ENCODE measurements around the gene S100A13.
"Not testable (repeated sequence)": the region's sequence is repeated elsewhere in the genome, so short reads cannot be mapped to it uniquely, and the experiment has no call there.

Gene S100A13

GRCh38 chr1:153649137-153649862 lies 22.0 kb upstream of the S100A13 start:
- no peak for DNase-seq (ENCODE audit: extremely low spot score, insufficient read length, low read depth)

DNA sequence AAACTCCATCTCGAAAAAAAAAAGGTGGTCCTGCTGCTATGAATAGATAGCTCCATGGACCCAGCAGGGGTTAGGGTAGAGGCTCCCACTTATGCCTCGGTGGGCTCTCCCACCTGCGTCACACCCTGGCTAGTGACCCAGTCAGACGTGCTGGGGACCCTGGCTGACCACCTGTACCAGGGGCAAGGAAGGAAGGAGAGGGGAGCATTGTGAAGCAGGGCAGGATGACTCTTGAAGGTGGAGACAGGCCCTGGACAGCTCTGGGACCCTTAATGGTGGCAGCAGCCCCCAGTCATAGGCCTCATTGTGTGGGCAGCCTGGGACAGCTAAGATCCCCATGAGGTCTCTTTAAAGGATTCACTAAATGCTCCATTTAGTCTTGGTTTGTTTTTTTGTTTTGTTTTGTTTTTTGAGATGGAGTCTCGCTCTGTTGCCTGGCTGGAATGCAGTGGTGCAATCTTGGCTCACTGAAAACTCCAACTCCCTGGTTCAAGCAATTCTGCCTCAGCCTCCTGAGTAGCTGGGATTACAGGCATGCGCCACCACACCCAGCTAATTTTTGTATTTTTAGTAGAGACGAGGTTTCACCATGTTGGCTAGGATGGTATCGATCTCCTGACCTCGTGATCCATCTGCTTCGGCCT lies 20.8 kb upstream of the S100A13 start:
- FAIRE-seq (no peak), DNase-seq (ENCODE audit: extremely low spot score, insufficient read length, low read depth) (no peak)

More at GRCh38 chr1:153649137-153649862, 22.0 kb upstream of the S100A13 start:
- FAIRE-seq: no peak

DNA sequence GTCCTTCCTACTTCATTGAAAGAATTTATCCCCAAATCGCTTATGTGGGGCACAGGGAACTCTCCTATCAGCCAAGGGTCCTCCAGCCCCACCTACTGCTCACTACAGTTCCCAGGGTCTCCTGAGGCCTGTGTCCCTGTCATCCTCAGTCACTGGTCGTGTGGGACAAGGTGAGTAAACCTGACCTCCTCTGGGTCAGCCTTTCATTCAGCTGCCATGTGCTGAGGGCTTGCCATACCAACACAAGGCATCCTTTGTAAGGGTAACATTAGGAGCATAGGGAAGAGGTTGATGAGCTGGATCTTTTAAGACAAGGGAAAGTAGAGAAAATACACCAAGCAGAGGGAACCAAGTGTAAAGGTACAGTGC lies 20.0 kb upstream of the S100A13 start:
- DNase-seq (ENCODE audit: extremely low spot score, insufficient read length, low read depth) (no peak), FAIRE-seq (no peak)

DNA sequence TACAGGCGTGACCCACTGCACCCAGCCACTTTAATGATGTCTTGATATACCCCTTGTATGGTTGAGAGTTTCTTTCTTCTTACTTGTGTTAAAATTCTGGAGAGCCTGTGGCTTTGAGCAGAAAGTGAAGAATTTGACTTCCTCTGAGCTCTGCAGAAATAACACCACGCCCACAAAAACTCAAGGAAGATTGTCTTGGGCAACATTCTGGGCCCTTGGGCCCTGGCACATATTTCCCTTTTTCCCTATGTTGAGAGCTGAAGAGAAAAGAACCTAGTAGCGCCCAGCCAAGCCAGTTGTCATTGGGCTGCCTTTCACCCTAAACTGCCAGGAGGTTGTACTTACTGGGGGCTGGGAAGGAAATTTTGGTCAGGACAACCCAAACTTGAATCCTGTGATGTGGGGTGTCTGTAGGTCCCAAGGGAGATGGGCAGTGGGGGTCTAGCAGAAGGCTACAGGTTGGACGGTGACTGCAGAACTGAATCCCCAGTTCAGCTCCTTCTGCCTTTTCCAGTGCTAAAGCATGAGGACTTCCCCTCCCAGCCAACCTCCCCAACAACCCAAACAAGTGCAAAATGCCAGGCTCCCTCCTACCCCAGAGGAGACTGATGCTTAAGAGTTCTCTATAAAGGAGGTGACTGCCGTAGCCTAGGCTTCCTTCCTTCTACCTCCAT lies 19.5 kb upstream of the S100A13 start:
- FAIRE-seq: no peak

GRCh38 chr1:153643816-153644215 lies 16.5 kb upstream of the S100A13 start:
- DNase-seq (ENCODE audit: extremely low spot score, insufficient read length, low read depth) (no peak), FAIRE-seq (no peak)

More for the DNA sequence above, 19.5 kb upstream of the S100A13 start:
- no peak for DNase-seq (ENCODE audit: extremely low spot score, insufficient read length, low read depth)

- no peak for DNase-seq (ENCODE audit: extremely low spot score, insufficient read length, low read depth)
- no peak for FAIRE-seq
Observed at GRCh38 chr1:153643100-153643499, 15.8 kb upstream of the S100A13 start.

GRCh38 chr1:153642161-153642560 lies 14.9 kb upstream of the S100A13 start:
- FAIRE-seq (no peak), DNase-seq (ENCODE audit: extremely low spot score, insufficient read length, low read depth) (no peak)

DNA sequence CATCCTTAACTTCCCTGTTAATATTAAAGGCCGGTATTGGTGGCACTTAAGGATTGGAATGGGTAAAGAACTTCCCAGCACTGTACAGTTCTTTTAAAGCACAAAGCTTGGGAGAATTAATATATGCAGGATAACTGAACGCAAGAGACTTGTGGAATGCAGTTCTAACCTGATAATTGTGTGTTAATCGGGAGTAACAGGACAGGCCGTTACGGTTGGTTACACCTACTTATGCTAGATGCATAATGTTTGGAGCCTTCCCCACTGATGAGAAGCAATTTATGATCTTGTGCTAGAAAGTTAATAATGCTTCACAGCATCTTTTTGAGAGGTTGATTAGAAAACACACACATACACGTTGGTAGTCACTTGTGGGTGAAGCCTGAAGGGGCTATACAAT lies 13.6 kb upstream of the S100A13 start:
- DNase-seq (ENCODE audit: extremely low spot score, insufficient read length, low read depth) (no peak), FAIRE-seq (no peak)

- not testable (repeated sequence) for DNase-seq (ENCODE audit: extremely low spot score, insufficient read length, low read depth); FAIRE-seq
Observed at GRCh38 chr1:153640213-153640612, 12.9 kb upstream of the S100A13 start.

DNA sequence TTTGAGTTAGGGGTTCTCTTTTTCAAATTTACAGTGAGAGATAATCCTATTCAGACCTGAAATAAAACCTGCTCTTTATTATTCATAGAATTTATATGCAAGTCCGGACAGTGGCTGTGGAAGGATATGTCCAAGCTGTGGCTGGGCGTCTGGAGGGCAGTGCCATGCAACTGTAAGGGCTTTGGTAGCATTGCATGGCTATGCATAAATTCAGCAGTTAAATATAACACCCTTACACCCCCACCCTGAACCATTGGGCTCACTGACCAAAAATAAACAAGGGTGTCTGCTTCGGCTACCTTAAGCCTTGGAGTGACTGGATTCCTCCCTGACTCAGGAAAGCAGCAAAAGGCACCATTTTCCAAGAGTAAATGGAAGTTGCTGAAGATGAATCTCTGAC lies 12.0 kb upstream of the S100A13 start:
- no peak for DNase-seq (ENCODE audit: extremely low spot score, insufficient read length, low read depth)
- no peak for FAIRE-seq

DNA sequence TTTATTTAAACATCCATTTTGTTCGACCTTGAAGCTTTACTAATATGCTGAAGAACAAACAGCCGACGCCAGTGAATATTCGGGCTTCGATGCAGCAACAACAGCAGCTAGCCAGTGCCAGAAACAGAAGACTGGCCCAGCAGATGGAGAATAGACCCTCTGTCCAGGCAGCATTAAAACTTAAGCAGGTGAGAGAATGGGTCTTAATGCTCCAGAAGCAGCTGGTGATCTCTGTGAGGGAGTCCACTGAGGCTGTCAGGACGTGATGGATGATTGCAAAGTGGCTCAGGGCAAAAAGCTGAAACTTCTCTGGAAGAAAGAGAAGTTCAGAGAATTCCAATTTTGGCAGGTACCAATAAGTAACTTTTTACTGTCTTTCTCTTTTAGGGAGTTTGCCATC lies 11.0 kb upstream of the S100A13 start:
- FAIRE-seq: no peak
- no peak for DNase-seq (ENCODE audit: extremely low spot score, insufficient read length, low read depth)

DNA sequence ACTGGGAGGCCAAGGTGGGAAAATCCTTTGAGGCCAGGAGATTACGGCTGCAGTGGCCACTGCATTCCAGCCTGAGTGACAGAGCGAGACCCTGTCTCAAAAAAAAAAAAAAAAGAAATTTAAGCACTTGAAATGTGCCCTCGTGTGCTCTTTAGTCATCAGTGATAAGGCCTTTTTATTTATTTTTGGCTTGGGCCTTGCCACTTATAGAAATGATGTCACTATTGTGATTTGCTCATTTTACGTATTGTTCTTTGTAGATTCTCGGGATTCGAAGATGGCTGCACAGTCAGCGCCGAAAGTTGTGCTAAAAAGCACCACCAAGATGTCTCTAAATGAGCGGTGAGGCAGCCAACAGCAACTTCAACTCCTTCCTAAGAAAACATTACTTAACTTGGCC lies 9.0 kb upstream of the S100A13 start:
- FAIRE-seq (no peak), DNase-seq (ENCODE audit: extremely low spot score, insufficient read length, low read depth) (no peak)

DNA sequence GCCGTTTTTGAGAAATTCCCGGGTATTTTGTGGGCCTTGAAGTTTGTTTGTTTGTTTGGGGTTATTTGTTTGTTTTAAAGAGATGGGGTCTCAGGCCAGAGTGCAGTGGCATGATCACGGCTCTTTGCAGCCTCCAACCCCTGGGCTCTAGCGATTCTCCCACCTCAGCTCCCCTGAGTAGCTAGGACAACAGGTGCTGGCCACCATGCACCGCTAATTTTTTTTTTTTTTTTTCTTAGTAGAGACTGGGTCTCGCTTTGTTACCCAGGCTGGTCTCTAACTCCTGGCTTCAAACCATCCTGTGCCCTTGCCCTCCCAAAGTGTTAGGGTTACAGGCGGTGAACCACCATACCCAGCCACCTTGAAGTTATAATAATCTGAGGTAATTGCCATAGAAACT lies 8.6 kb upstream of the S100A13 start:
- DNase-seq (ENCODE audit: extremely low spot score, insufficient read length, low read depth): no peak

GRCh38 chr1:153633754-153634665 lies 6.7 kb upstream of the S100A13 start, which contains the start of gene CHTOP:
TSS of gene CHTOP (plus strand) at chr1:153634066. CDS start at chr1:153636589, 2,523 bp downstream.
- FAIRE-seq: peak; percentile 97
- peak; percentile 95 for DNase-seq (ENCODE audit: extremely low spot score, insufficient read length, low read depth)

More for the DNA sequence above, 8.6 kb upstream of the S100A13 start:
- FAIRE-seq: no peak

DNA sequence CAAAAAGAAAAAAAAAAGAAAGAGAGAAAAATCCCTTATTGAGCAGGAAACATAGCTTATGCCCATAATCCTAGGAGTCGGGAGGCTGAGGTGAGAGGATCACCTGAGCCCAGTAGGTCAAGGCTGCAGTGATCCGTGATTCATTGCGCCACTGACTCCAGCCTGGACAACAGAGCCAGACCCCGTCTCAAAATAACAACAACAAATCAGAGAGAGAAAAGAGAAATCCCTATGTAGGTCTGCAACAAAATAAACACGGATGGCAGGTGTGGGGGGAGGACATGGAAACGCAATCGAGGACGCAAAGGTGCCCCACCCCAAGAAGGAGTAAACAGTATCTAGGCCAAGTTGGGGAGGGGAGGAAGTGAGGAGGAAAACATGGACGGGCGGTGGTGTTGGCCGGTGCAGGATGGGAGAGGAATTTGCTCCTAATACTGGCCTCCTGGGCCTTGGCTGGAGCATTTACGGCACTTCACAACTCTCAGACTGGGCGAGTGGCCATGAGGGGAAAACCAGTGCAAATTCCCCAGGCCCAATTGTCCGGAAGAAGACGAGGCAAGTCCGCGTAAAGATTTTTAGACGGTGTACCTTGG lies 6.0 kb upstream of the S100A13 start:
- FAIRE-seq: no peak
- DNase-seq (ENCODE audit: extremely low spot score, insufficient read length, low read depth): no peak

- DNase-seq (ENCODE audit: extremely low spot score, insufficient read length, low read depth): no peak
- FAIRE-seq: no peak
Observed at GRCh38 chr1:153631047-153632022, 4.0 kb upstream of the S100A13 start.

DNA sequence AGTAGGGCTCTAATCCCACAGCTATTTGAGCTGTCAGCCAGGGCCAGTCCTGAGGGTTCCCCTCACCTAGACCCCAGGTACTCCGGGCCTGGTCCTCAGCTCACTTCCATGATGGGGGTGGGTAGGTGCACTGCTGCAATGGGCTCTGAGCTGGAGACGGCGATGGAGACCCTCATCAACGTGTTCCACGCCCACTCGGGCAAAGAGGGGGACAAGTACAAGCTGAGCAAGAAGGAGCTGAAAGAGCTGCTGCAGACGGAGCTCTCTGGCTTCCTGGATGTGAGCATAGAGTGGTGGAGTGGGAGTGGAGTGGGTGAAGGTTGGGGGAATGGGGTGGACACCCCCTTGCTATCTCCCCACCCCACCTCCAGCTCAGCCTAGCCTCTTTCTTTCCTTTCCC lies 3.1 kb upstream of the S100A13 start:
- no peak for FAIRE-seq
- DNase-seq (ENCODE audit: extremely low spot score, insufficient read length, low read depth): no peak

DNA sequence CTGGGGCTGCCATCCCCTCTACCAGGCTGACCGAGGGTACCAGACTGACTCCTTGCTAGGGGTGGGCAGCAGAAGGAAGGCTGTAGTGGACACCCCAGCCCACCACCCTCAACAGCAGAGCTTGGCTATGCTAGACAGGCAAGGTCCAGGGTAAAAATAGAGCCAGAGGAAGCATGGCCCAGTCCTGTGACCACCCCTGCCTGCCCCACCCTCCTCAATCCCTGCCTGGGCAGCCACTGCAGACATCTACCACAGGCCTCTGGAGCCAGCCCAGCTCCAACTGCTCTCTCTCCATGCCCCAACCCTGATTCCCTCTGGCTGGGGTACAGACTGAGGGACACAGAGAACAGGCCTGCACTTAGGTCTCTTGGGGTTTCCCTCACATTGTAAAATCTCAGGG lies 2.7 kb upstream of the S100A13 start:
- DNase-seq (ENCODE audit: extremely low spot score, insufficient read length, low read depth): no peak
- no peak for FAIRE-seq

DNA sequence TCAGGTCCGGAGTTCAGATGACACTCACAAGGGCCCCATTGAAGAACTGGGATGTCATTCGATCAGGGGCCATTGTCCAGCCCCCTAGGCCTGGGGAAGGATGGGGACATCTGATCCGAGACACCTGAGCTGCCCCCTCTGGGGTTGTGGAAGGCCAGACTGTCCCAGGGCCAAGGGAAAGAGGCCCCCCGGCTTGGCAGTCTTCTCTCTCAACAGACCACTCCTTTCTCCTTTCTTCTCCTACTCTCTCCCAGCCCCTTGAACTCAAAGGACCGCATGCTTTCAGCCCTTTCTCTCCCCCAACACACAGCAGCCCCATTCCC lies 2.0 kb upstream of the S100A13 start:
- DNase-seq (ENCODE audit: extremely low spot score, insufficient read length, low read depth): no peak
- no peak for FAIRE-seq
